HG03064 (cell line): ENCODE measurements around the gene DHDH.

Experiments
- ATAC-seq: cut with Tn5 transposase; IDR thresholded peaks from one replicate; pipeline ENCODE4 v1.9.1; 2021; ENCODE audit warnings: low read depth; ENCODE audit not compliant: unreplicated experiment

DHDH gene

GRCh38 chr19:48946463-48947257 lies 13.2 kb downstream of the DHDH start:
- no peak for ATAC-seq

GRCh38 chr19:48947258-48947542 lies 13.7 kb downstream of the DHDH start:
- no peak for ATAC-seq

GRCh38 chr19:48950159-48950558 lies 16.7 kb downstream of the DHDH start:
- no peak for ATAC-seq

GRCh38 chr19:48950830-48951519 lies 17.5 kb downstream of the DHDH start:
- no peak for ATAC-seq

GRCh38 chr19:48953141-48953540 lies 19.6 kb downstream of the DHDH start:
- ATAC-seq = no peak

- no peak for ATAC-seq
Measured at GRCh38 chr19:48953990-48954594, 20.6 kb downstream of the DHDH start.

GRCh38 chr19:48954595-48955307 lies 21.3 kb downstream of the DHDH start, which contains the start of gene BAX:
BAX (plus strand) TSS chr19:48954875; CDS start chr19:48954929, 54 bp downstream.
- peak; percentile 66 for ATAC-seq

GRCh38 chr19:48955308-48955958 lies 21.9 kb downstream of the DHDH start:
- no peak for ATAC-seq

- no peak for ATAC-seq
Measured at GRCh38 chr19:48958006-48958405, 24.5 kb downstream of the DHDH start.

GRCh38 chr19:48959341-48960239 lies 26.1 kb downstream of the DHDH start:
- no peak for ATAC-seq

- no peak for ATAC-seq
Measured at GRCh38 chr19:48961051-48961649, 27.7 kb downstream of the DHDH start.

- no peak for ATAC-seq
Measured at GRCh38 chr19:48961673-48962028, 28.2 kb downstream of the DHDH start.

GRCh38 chr19:48962029-48962848 lies 28.7 kb downstream of the DHDH start:
- peak; percentile 44 for ATAC-seq

- ATAC-seq = no peak
Measured at GRCh38 chr19:48962849-48963165, 29.3 kb downstream of the DHDH start.

- no peak for ATAC-seq
Measured at GRCh38 chr19:48963371-48964204, 30.1 kb downstream of the DHDH start.

GRCh38 chr19:48964205-48965039 lies 30.9 kb downstream of the DHDH start:
- no peak for ATAC-seq
